Mesothelial cell of epicardium (in vitro differentiated cells): ENCODE data around the gene CD8B2. TPM values are rescaled to one million over a fixed set of nuclear protein-coding genes. Genes with fewer than 3 reads are reported as not detected.

ENCODE experiments used
- DNase-seq, 2 experiments: peaks; one replicate each; pipeline ENCODE4 v3.0.0; 2021; ENCODE audit warnings: low spot score in 2 of 2; ENCODE audit not compliant: unreplicated experiment in 2 of 2
- H3K27ac Mint-ChIP-seq: 2 replicates; pipeline ENCODE4 v1.8.0; 2021; ENCODE audit warnings: mixed read lengths
- H3K27me3 Mint-ChIP-seq: 2 replicates; pipeline ENCODE4 v1.8.0; 2021; ENCODE audit warnings: low read depth, mixed read lengths
- H3K36me3 Mint-ChIP-seq: 2 replicates; pipeline ENCODE4 v1.8.0; 2021; ENCODE audit warnings: mixed read lengths
- H3K4me1 Mint-ChIP-seq: 2 replicates; pipeline ENCODE4 v1.8.0; 2021; ENCODE audit warnings: mixed read lengths
- H3K4me3 Mint-ChIP-seq: 2 replicates; pipeline ENCODE4 v1.8.0; 2021; ENCODE audit warnings: mild to moderate bottlenecking, moderate library complexity, mixed read lengths
- H3K9me3 Mint-ChIP-seq: 2 replicates; pipeline ENCODE4 v1.8.0; 2021; ENCODE audit warnings: mixed read lengths
- CTCF ChIP-seq: fragments of 200-600 bp; sonication (generic); IDR thresholded peaks from one replicate; pipeline ENCODE4 v1.5.0; 2021; ENCODE audit warnings: antibody characterized with exemption; ENCODE audit not compliant: unreplicated experiment
- total RNA-seq: library from RNA; stranded (reverse); gene quantifications from 3 replicates; pipeline ENCODE4 v1.2.1, GENCODE V29; 2021

The CD8B2 gene
- total RNA-seq, 1 donor from 2014 or later, result not detected

GRCh38 chr2:106530866-106531265 is 43.7 kb downstream of the CD8B2 start:
- no peaks in the 10 kb centered on the region for H3K4me1 Mint-ChIP-seq
- no peaks in the 10 kb centered on the region for H3K36me3 Mint-ChIP-seq
- no peak for DNase-seq
- TF ChIP-seq CTCF, result no peak
- H3K4me3 Mint-ChIP-seq, result no peak overlapping the region
- no peak overlapping the region for H3K27ac Mint-ChIP-seq
- peaks cover 3% of the 10 kb centered on the region for H3K27me3 Mint-ChIP-seq
- no peaks in the 10 kb centered on the region for H3K9me3 Mint-ChIP-seq

GRCh38 chr2:106531676-106532214 is 44.6 kb downstream of the CD8B2 start:
- no peaks in the 10 kb centered on the region for H3K9me3 Mint-ChIP-seq
- peak overlapping the region; percentile 3 for H3K27ac Mint-ChIP-seq
- DNase-seq, result no peak
- H3K27me3 Mint-ChIP-seq, result peaks cover 3% of the 10 kb centered on the region
- H3K4me1 Mint-ChIP-seq, result no peaks in the 10 kb centered on the region
- no peaks in the 10 kb centered on the region for H3K36me3 Mint-ChIP-seq
- no peak overlapping the region for H3K4me3 Mint-ChIP-seq
- no peak for TF ChIP-seq CTCF

GRCh38 chr2:106532236-106532635 is 45.1 kb downstream of the CD8B2 start:
- no peak for DNase-seq
- no peaks in the 10 kb centered on the region for H3K4me1 Mint-ChIP-seq
- no peak overlapping the region for H3K4me3 Mint-ChIP-seq
- no peak for TF ChIP-seq CTCF
- peaks cover 3% of the 10 kb centered on the region for H3K27me3 Mint-ChIP-seq
- no peaks in the 10 kb centered on the region for H3K9me3 Mint-ChIP-seq
- no peaks in the 10 kb centered on the region for H3K36me3 Mint-ChIP-seq
- no peak overlapping the region for H3K27ac Mint-ChIP-seq

- Mint-ChIP-seq H3K27ac (no peak overlapping the region), H3K4me3 (no peak overlapping the region), H3K27me3 (peaks cover 3% of the 10 kb centered on the region), H3K4me1 (no peaks in the 10 kb centered on the region), H3K9me3 (no peaks in the 10 kb centered on the region), H3K36me3 (no peaks in the 10 kb centered on the region)
- no peak for DNase-seq
- no peak for TF ChIP-seq CTCF
Measured at GRCh38 chr2:106534471-106534870, 47.3 kb downstream of the CD8B2 start.

GRCh38 chr2:106536490-106536889 is 49.3 kb downstream of the CD8B2 start:
- TF ChIP-seq CTCF, result no peak
- H3K36me3 Mint-ChIP-seq, result no peaks in the 10 kb centered on the region
- H3K9me3 Mint-ChIP-seq, result no peaks in the 10 kb centered on the region
- no peaks in the 10 kb centered on the region for H3K4me1 Mint-ChIP-seq
- no peak for DNase-seq
- no peak overlapping the region for H3K4me3 Mint-ChIP-seq
- peaks cover 3% of the 10 kb centered on the region for H3K27me3 Mint-ChIP-seq
- H3K27ac Mint-ChIP-seq, result no peak overlapping the region

- Mint-ChIP-seq H3K36me3 (no peaks in the 10 kb centered on the region), H3K9me3 (no peaks in the 10 kb centered on the region), H3K27me3 (peaks cover 3% of the 10 kb centered on the region), H3K4me3 (no peak overlapping the region), H3K27ac (no peak overlapping the region), H3K4me1 (no peaks in the 10 kb centered on the region)
- no peak for TF ChIP-seq CTCF
- DNase-seq, result no peak
Measured at GRCh38 chr2:106537047-106537446, 49.9 kb downstream of the CD8B2 start.
